GM13977 (cell line): ENCODE results near the gene FADS2.

Experiments
- DNase-seq: peaks from one replicate; pipeline ENCODE4 v3.0.0; 2012; ENCODE audit warnings: low spot score
- CTCF ChIP-seq: IDR thresholded peaks from 2 replicates; pipeline ENCODE4 v1.5.1; 2012; ENCODE audit warnings: mild to moderate bottlenecking, control low read depth; ENCODE audit not compliant: insufficient read depth; ENCODE audit errors: extremely low read depth, missing control alignments
- in situ Hi-C: fragments of 300-500 bp; cut with MboI; formaldehyde crosslinking; loops from one replicate; pipeline ENCODE4 v1.12.0; 2022; ENCODE audit warnings: low sequenced_read_pairs, low pct_unique_long_range_greater_than_20kb, mixed read lengths, inconsistent platforms; ENCODE audit not compliant: unreplicated experiment

The FADS2 gene

DNA sequence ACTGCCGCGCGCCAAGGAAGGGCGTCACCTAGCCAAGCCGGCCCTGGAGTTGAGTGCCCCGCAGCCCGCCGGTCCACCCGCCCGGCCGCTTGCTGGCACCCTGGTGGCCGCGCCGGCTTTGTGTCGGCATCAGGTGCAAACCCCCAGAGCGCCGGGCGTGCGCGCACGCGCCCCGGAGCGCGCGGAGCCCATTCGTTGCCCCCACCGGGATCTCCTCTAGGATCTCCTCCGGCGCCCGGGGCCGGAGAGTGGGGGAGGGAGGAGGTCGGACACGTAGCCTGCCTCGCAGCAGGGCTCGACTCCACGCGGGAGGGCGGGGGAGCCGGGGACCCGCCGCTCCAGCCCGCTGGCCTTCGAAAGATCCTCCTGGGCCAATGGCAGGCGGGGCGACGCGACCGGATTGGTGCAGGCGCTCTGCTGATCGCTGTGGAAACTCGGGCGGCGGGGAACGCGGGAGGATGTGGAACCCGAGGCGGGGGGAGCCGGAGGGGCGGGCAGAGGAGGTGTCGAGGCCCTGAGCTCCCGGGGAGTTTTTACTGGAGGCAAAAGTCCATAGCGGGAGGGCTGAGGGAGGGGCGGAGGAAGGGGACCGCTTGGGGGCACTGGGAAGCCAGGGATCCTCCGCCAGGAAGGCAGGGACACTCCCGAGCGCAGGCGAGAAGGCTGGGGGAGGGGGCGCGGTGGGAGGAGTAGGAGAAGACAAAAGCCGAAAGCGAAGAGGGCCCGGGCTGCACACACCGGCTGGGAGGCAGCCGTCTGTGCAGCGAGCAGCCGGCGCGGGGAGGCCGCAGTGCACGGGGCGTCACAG, at the start of gene FADS2:
TSS of gene FADS2 (plus strand) at position 730 of the 808 bp plus-strand sequence. CDS start 91 bp downstream, outside the sequence.
- TF ChIP-seq CTCF: no peak
- peak; percentile 94 for DNase-seq
- in situ Hi-C loops: no loop called here

GRCh38 chr11:61778357-61778886, 49.7 kb upstream of the FADS2 start:
- DNase-seq: no peak
- no peak for TF ChIP-seq CTCF
- in situ Hi-C loops: no loop called here

DNA sequence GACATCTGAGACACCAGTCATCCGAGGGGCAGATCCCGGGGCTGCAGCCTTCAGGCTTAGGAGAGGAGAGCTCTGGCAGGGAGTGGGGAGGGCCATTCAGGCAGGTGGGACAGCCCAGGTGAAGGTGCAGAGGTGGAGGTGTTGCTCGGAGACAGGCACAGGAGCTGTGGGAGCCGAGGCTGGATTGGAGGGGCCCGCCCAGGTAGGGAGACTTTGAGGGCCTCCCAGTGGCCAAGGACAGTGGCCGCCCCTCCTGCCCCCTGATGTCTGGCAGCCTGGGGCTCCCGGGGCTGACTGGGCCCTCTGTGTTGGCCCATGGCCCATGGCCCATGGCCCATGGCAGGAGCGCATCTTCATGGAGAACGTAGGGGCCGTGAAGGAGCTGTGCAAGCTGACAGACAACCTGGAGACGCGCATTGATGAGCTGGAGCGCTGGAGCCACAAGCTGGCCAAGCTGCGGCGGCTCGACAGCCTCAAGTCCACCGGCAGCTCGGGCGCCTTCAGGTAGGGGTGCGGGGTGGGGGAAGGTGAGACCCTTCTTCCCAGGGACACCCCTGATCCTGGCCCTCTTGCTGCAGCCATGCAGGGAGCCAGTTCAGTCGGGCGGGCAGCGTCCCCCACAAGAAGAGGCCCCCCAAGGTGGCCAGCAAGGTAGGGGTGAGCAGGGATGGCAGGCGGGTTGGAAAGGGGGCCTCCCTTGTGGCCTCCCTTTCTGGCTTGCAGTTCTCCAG, 49.0 kb upstream of the FADS2 start:
- in situ Hi-C loops: no loop called here
- TF ChIP-seq CTCF: no peak
- no peak for DNase-seq

DNA sequence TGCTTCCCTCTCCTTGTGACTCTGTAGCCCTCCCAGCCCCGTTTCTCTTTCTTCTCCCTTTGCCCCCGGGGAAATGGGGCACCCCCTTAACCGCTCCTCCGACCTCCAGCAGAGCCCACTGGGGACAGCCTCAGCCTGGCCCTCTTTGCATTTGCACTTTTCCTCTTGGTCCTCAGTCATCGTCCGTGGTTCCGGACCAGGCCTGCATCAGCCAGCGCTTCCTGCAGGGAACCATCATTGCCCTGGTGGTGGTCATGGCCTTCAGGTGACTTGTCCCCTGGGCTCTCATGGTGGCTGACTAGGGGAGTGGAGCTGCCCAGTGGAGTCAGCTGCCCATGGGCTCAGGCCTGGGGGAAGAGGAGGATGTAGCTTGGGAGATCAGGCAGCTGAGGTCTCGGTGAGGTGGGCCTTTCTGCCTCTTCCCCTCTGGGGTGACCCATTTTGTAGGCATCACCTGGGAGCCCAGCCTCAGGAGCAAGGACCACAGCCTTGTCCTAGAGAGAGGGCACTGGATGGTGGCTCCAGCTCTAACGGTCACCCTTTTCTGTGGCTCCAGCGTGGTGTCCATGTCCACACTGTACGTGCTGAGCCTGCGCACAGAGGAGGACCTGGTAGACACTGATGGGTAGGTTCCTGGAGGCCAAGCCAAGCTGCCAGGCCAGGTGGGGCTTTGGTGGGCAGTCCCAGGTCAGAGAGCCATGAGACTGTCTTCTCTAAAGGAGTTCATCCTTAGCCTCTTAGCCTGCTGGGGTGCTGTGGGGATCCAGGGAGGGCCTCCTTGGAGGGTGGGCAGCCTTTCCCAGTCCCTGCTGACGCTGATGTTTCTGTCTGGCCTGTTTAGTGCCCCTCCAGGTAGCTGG, 48.2 kb upstream of the FADS2 start:
- TF ChIP-seq CTCF: no peak
- no peak for DNase-seq
- in situ Hi-C loops: no loop called here

DNA sequence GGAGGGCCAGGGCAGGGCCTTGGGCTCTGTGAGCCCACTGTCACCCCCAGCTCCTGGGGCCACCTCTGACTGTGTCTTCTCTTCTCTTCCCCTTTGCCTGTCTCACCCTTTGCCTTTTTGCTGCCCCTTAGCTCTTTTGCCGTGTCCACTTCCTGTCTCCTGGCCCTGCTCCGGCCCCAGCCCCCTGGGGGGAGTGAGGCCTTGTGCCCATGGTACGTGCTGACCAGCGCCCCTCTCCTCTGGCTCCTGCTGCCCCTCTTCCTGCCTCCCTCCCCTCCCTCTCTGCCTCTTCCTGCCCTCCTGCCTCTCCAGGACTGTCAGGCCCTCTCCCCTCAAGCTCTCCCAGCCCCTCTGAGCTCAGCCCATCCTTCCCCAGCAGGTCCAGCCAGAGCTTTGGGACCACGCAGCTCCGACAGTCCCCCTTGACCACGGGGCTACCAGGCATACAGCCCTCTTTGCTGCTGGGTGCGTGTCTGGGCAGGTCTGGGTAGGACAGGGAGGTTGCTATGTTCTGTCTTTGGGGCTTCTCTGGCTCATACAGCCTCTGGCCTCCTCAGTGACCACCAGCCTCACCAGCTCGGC, 47.4 kb upstream of the FADS2 start:
- in situ Hi-C loops: no loop called here
- DNase-seq: no peak
- TF ChIP-seq CTCF: no peak

- in situ Hi-C loops: no loop called here
- TF ChIP-seq CTCF: no peak
- no peak for DNase-seq
Measured at GRCh38 chr11:61781585-61781984, 46.5 kb upstream of the FADS2 start.
